WTC11 (cell line): ENCODE results near the gene COL13A1. TPM values are rescaled to one million over a fixed set of nuclear protein-coding genes. Genes with fewer than 3 reads are reported as not detected.

ENCODE experiments used
- ATAC-seq: fragments of 200-7000 bp; cut with Tn5 transposase; 2 replicates; pipeline ENCODE4 v1.10.0; 2021; ENCODE audit warnings: mild to moderate bottlenecking, moderate library complexity
- CTCF ChIA-PET: fragments of 300-600 bp; sonication (Branson Sonifier 250); formaldehyde crosslinking; loops from one replicate; lab custom pipeline; 2021; ENCODE audit warnings: antibody characterized with exemption; lab: Charles Lee
- POLR2A ChIA-PET: fragments of 350-600 bp; sonication (Branson Sonifier 250); formaldehyde crosslinking; loops from one replicate; lab custom pipeline; 2021; ENCODE audit warnings: antibody characterized with exemption; lab: Charles Lee
- DNase-seq: peaks from one replicate; pipeline ENCODE4 v3.0.0; 2021; ENCODE audit warnings: low spot score
- H3K27ac Mint-ChIP-seq: 2 replicates; pipeline ENCODE4 v1.8.0; 2021; ENCODE audit warnings: mixed read lengths
- H3K27me3 Mint-ChIP-seq: 2 replicates; pipeline ENCODE4 v1.8.0; 2021; ENCODE audit warnings: low read depth, mild to moderate bottlenecking, moderate library complexity, mixed read lengths
- H3K36me3 Mint-ChIP-seq: 2 replicates; pipeline ENCODE4 v1.8.0; 2021; ENCODE audit warnings: mixed read lengths
- H3K4me1 Mint-ChIP-seq: 2 replicates; pipeline ENCODE4 v1.8.0; 2022; ENCODE audit warnings: mixed read lengths
- H3K4me3 Mint-ChIP-seq: 2 replicates; pipeline ENCODE4 v1.8.0; 2021; ENCODE audit warnings: mild to moderate bottlenecking, moderate library complexity, mixed read lengths
- H3K9me3 Mint-ChIP-seq: 2 replicates; pipeline ENCODE4 v1.8.0; 2021; ENCODE audit warnings: mixed read lengths
- FOXK1 ChIP-seq: sonication (generic); formaldehyde crosslinking; IDR thresholded peaks from 2 replicates; pipeline ENCODE4 v1.8.0; 2022; ENCODE audit warnings: mild to moderate bottlenecking, moderate library complexity, missing genetic modification reagents
- HMGA2 ChIP-seq: fragments of 250-450 bp; sonication (Bioruptor Pico); IDR thresholded peaks from 2 replicates; pipeline ENCODE4 v1.4.0; 2021; ENCODE audit warnings: mild to moderate bottlenecking, moderate library complexity
- IRF2 ChIP-seq: sonication (generic); formaldehyde crosslinking; IDR thresholded peaks from 2 replicates; pipeline ENCODE4 v1.8.0; 2022; ENCODE audit warnings: low read depth, missing genetic modification reagents, borderline replicate concordance
- JAZF1 ChIP-seq: fragments of 250-450 bp; sonication (Bioruptor Pico); IDR thresholded peaks from 2 replicates; pipeline ENCODE4 v1.9.0; 2021; ENCODE audit warnings: moderate library complexity, mild to moderate bottlenecking, inconsistent platforms
- NFATC4 ChIP-seq: fragments of 250-450 bp; sonication (Bioruptor Pico); IDR thresholded peaks from 2 replicates; pipeline ENCODE4 v1.9.0; 2021; ENCODE audit warnings: mild to moderate bottlenecking
- NFYB ChIP-seq: sonication (generic); formaldehyde crosslinking; conservative IDR thresholded peaks from 2 replicates; pipeline ENCODE4 v1.8.0; 2022; ENCODE audit warnings: low read depth, missing genetic modification reagents
- NR1H2 ChIP-seq: sonication (generic); formaldehyde crosslinking; IDR thresholded peaks from 2 replicates; pipeline ENCODE4 v1.9.0; 2021; ENCODE audit warnings: mild to moderate bottlenecking, moderate library complexity, missing genetic modification reagents
- PRRX2 ChIP-seq: fragments of 250-450 bp; sonication (Bioruptor Pico); IDR thresholded peaks from 2 replicates; pipeline ENCODE4 v1.8.0; 2021; ENCODE audit warnings: mild to moderate bottlenecking
- RELA ChIP-seq: sonication (generic); formaldehyde crosslinking; IDR thresholded peaks from 2 replicates; pipeline ENCODE4 v1.8.1; 2022; ENCODE audit warnings: missing genetic modification reagents, mild to moderate bottlenecking, borderline replicate concordance
- SP1 ChIP-seq: sonication (generic); formaldehyde crosslinking; conservative IDR thresholded peaks from 2 replicates; pipeline ENCODE4 v1.8.1; 2022; ENCODE audit warnings: missing genetic modification reagents
- ZNF121 ChIP-seq: sonication (generic); formaldehyde crosslinking; IDR thresholded peaks from 2 replicates; pipeline ENCODE4 v1.8.0; 2023; ENCODE audit warnings: missing genetic modification reagents
- ZNF138 ChIP-seq: sonication (generic); formaldehyde crosslinking; conservative IDR thresholded peaks from 2 replicates; pipeline ENCODE4 v1.8.1; 2022; ENCODE audit warnings: mild to moderate bottlenecking, moderate library complexity, missing genetic modification reagents
- ZNF219 ChIP-seq: sonication (generic); formaldehyde crosslinking; IDR thresholded peaks from 2 replicates; pipeline ENCODE4 v1.8.0; 2023; ENCODE audit warnings: missing genetic modification reagents, mild to moderate bottlenecking, borderline replicate concordance
- ZNF263 ChIP-seq: sonication (generic); formaldehyde crosslinking; IDR thresholded peaks from 2 replicates; pipeline ENCODE4 v1.8.1; 2022; ENCODE audit warnings: low read depth, mild to moderate bottlenecking, moderate library complexity, missing genetic modification reagents
- ZNF423 ChIP-seq: fragments of 250-450 bp; sonication (Bioruptor Pico); IDR thresholded peaks from 2 replicates; pipeline ENCODE4 v2.1.2; 2022; ENCODE audit warnings: mild to moderate bottlenecking, moderate library complexity
- ZNF671 ChIP-seq: fragments of 250-450 bp; sonication (Bioruptor Pico); IDR thresholded peaks from 2 replicates; pipeline ENCODE4 v1.8.0; 2021; ENCODE audit warnings: mild to moderate bottlenecking
- total RNA-seq: library from RNA; stranded (reverse); gene quantifications from 3 replicates; pipeline ENCODE4 v1.2.3, GENCODE V29; 2021
- TF ChIP-seq, protein P1 (sequence below): fragments of 200-600 bp; IDR thresholded peaks from 2 replicates; pipeline ENCODE4 v1.8.0; 2022; ENCODE audit warnings: antibody characterized with exemption
- TF ChIP-seq, protein P2 (sequence below): sonication (generic); formaldehyde crosslinking; IDR thresholded peaks from 2 replicates; pipeline ENCODE4 v1.8.0; 2023; ENCODE audit warnings: mild to moderate bottlenecking, missing genetic modification reagents
- TF ChIP-seq, protein P3 (sequence below): sonication (generic); formaldehyde crosslinking; IDR thresholded peaks from 2 replicates; pipeline ENCODE4 v1.8.0; 2022; ENCODE audit warnings: mild to moderate bottlenecking, missing genetic modification reagents
- TF ChIP-seq, protein P4 (sequence below): sonication (generic); formaldehyde crosslinking; IDR thresholded peaks from 2 replicates; pipeline ENCODE4 v1.8.1; 2023; ENCODE audit warnings: mild to moderate bottlenecking, missing genetic modification reagents, moderate library complexity

The COL13A1 gene
- total RNA-seq, 1 experiment from 2014 or later: 7.1 TPM

DNA sequence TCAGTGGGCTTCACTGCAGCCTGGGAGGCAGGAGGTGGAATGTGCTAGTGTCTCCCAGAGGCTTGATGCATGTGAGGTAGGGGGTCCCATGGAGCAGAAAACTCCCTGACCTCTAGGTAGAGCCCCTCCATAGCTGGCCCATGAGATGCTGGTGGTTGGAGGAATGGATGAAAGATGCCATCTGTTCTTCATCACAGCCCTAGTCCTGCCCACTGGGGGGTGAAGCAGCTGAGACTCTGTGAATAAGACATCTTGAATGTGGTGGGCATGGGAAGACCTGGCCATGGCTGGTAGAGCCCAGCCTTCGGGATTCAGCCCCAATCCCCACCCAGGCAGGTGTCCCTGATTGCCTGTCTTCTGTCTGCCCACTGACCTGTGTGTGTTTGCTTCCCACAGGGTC lies 92.5 kb downstream of the COL13A1 start (continued):
- TF ChIP-seq RELA (CRISPR knock-in tag): no peak
- no peak for TF ChIP-seq IRF2 (CRISPR knock-in tag)
- TF ChIP-seq NFATC4 (CRISPR knock-in tag): no peak
- no peak for TF ChIP-seq ZNF671 (CRISPR knock-in tag)
- no peak for TF ChIP-seq PRRX2 (CRISPR knock-in tag)
- TF ChIP-seq HMGA2 (CRISPR knock-in tag): no peak

DNA sequence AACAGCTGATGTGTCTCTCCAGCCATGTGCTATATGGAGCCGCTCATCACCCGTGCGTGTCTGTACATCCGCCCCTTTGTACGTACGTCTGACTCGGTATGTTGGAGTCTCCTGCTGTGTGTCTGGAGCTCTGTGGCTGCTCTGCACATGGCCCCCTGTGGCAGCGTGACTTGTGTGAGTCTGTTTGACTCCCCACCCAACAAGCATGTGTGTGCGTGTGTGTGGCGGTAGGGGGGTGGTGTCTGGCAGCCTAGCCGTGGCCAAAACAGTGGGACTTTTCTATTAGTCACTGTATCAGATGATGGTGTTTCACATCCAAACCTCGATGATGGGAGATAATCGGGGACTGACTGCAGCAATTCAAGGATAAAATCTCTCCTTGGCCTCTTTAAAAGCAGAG lies 94.1 kb downstream of the COL13A1 start:
- ChIA-PET CTCF (interaction anchor here (1.2 to 2.8 kb wide), 4 partner anchors 13 to 109 kb away, joined by 4 to 24 read pairs (median 8); no protein-coding TSS in a partner anchor), POLR2A (no interaction called here)
- H3K27me3 Mint-ChIP-seq: peaks cover 7% of the 10 kb centered on the region
- TF ChIP-seq, protein P1, sequence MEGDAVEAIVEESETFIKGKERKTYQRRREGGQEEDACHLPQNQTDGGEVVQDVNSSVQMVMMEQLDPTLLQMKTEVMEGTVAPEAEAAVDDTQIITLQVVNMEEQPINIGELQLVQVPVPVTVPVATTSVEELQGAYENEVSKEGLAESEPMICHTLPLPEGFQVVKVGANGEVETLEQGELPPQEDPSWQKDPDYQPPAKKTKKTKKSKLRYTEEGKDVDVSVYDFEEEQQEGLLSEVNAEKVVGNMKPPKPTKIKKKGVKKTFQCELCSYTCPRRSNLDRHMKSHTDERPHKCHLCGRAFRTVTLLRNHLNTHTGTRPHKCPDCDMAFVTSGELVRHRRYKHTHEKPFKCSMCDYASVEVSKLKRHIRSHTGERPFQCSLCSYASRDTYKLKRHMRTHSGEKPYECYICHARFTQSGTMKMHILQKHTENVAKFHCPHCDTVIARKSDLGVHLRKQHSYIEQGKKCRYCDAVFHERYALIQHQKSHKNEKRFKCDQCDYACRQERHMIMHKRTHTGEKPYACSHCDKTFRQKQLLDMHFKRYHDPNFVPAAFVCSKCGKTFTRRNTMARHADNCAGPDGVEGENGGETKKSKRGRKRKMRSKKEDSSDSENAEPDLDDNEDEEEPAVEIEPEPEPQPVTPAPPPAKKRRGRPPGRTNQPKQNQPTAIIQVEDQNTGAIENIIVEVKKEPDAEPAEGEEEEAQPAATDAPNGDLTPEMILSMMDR: no peak
- TF ChIP-seq, protein P2, sequence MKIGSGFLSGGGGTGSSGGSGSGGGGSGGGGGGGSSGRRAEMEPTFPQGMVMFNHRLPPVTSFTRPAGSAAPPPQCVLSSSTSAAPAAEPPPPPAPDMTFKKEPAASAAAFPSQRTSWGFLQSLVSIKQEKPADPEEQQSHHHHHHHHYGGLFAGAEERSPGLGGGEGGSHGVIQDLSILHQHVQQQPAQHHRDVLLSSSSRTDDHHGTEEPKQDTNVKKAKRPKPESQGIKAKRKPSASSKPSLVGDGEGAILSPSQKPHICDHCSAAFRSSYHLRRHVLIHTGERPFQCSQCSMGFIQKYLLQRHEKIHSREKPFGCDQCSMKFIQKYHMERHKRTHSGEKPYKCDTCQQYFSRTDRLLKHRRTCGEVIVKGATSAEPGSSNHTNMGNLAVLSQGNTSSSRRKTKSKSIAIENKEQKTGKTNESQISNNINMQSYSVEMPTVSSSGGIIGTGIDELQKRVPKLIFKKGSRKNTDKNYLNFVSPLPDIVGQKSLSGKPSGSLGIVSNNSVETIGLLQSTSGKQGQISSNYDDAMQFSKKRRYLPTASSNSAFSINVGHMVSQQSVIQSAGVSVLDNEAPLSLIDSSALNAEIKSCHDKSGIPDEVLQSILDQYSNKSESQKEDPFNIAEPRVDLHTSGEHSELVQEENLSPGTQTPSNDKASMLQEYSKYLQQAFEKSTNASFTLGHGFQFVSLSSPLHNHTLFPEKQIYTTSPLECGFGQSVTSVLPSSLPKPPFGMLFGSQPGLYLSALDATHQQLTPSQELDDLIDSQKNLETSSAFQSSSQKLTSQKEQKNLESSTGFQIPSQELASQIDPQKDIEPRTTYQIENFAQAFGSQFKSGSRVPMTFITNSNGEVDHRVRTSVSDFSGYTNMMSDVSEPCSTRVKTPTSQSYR: no peak
- TF ChIP-seq ZNF138 (CRISPR knock-in tag): no peak
- TF ChIP-seq ZNF121 (CRISPR knock-in tag): no peak
- no peak for TF ChIP-seq NR1H2 (CRISPR knock-in tag)
- TF ChIP-seq ZNF219: no peak
- TF ChIP-seq, protein P3, sequence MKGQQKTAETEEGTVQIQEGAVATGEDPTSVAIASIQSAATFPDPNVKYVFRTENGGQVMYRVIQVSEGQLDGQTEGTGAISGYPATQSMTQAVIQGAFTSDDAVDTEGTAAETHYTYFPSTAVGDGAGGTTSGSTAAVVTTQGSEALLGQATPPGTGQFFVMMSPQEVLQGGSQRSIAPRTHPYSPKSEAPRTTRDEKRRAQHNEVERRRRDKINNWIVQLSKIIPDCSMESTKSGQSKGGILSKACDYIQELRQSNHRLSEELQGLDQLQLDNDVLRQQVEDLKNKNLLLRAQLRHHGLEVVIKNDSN (CRISPR knock-in tag): no peak
- TF ChIP-seq JAZF1 (CRISPR knock-in tag): no peak
- no peak for TF ChIP-seq FOXK1
- TF ChIP-seq ZNF263: no peak
- TF ChIP-seq NFYB (CRISPR knock-in tag): no peak
- TF ChIP-seq, protein P4, sequence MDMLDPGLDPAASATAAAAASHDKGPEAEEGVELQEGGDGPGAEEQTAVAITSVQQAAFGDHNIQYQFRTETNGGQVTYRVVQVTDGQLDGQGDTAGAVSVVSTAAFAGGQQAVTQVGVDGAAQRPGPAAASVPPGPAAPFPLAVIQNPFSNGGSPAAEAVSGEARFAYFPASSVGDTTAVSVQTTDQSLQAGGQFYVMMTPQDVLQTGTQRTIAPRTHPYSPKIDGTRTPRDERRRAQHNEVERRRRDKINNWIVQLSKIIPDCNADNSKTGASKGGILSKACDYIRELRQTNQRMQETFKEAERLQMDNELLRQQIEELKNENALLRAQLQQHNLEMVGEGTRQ (CRISPR knock-in tag): no peak
- no peak for TF ChIP-seq ZNF671 (CRISPR knock-in tag)
- DNase-seq (no peak), ATAC-seq (no peak)
- H3K4me3 Mint-ChIP-seq: no peak overlapping the region
- H3K36me3 Mint-ChIP-seq: no peaks in the 10 kb centered on the region
- H3K9me3 Mint-ChIP-seq: no peaks in the 10 kb centered on the region
- H3K4me1 Mint-ChIP-seq: peaks cover 26% of the 10 kb centered on the region
- H3K27ac Mint-ChIP-seq: no peak overlapping the region

DNA sequence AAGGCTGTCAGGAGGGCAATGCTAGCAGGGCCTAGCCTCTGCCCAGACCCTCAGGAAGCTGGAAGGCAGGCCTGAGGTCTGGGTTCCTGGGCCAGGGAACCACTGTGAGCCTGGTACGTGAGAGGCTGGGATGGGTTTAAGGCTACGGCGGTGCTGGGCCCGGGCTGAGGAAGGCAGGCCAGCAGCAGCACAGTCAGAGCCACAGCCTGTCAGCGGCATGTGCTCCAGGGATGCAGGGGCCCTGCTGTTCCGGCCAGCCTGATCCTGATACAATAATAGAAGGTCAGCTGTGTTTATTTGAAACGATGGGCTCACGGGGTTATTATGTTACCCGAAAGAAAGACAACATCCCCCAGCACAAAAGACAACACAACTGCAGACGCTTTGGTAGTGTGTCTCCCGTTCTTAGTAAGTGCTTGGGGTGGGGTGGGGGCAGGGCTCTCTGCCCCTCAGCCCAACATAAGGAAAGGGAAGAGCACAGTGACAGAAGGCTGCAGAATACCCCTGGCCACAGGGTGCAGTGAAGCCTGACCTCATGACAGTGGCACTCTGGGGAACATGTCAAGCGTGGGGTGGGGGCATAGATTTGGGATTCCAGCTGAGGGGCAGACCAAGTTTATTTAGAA lies 95.0 kb downstream of the COL13A1 start:
- DNase-seq (no peak), ATAC-seq (peak; percentile 26; the same call in 1 of the 2 replicates)
- Mint-ChIP-seq H3K4me1 (peaks cover 32% of the 10 kb centered on the region), H3K4me3 (no peak overlapping the region), H3K9me3 (no peaks in the 10 kb centered on the region), H3K27me3 (peaks cover 3% of the 10 kb centered on the region; the same call in 1 of the 2 replicates), H3K27ac (peak overlapping the region; percentile 89; the same call in 1 of the 2 replicates), H3K36me3 (no peaks in the 10 kb centered on the region)
- ChIA-PET POLR2A (no interaction called here), CTCF (interaction anchor here (0.5 to 2.8 kb wide), 5 partner anchors 14 to 110 kb away, joined by 3 to 24 read pairs (median 8); no protein-coding TSS in a partner anchor)
- TF ChIP-seq ZNF423 (CRISPR knock-in tag): 0 out of 2 replicates have a peak, but pooled peaks have one; percentile 9
- no peak for TF ChIP-seq SP1 (CRISPR knock-in tag)
